CD4-positive, alpha-beta T cell treated with Interleukin-2 at 100 ng/mL for 4 hours (primary cell): Measurements from ENCODE around the gene TEX9.
"Not testable (repeated sequence)": the region's sequence is repeated elsewhere in the genome, so short reads cannot be mapped to it uniquely, and the experiment has no call there.

Source experiments
- DNase-seq: peaks from one replicate; pipeline ENCODE4 v3.0.0-alpha.2; 2020; ENCODE audit warnings: low spot score

TEX9 gene

DNA sequence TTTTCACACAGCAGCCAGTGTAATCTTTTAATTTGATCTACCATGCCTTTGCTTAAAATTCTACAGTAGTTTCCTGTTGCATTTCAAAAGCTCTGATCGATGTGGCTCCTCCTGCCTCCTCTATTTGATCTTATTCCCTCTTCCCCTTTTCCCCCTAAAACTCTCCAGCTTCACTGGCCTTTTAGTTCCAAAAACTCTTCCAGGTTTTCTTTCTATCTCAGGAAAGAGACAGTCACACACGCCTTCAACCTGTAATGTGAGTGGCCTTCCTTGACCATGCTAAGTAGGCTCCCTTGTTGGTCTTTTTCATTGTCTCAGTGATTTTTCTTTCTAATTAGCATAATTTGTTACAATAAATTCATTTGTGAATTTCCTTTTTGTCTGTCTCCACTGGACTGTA lies 985 bp downstream of the TEX9 start:
- DNase-seq = no peak

DNA sequence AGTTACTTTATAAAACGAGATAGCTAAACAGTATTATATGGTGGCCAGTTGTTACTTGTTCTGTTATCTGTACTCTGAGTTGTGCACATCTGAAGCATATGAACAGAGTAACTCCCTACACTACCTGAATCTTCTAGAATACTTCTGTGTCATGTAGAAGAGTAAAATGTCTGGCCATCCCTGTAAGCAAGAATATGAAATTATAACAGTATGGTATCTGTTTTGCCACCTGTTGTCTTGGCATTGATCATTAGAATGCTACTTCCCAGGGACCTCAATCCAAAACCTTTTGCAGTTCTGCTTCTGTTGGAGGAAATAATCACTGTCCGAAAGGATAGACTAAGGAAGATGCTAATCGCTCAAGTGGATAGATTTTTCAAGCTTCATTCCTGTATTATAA lies 1.9 kb downstream of the TEX9 start:
- DNase-seq = no peak

DNA sequence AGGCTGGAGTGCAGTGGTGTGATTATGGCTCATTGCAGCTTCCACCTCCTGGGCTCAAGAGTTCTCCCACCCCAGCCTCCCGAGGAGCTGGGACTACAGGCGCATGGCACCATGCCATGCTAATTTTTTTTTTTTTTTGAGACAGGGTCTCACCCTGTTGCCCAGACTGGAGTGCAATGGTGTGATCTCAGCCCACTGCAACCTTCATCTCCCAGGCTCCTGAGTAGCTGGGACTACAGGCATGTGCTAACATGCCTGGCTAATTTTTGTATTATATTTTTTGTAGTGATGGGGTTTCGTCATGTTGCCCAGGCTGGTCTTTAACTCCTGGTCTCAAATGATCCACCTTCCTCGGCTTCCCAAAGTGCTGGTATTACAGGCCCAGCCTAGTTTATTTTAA lies 4.0 kb downstream of the TEX9 start:
- DNase-seq = no peak

DNA sequence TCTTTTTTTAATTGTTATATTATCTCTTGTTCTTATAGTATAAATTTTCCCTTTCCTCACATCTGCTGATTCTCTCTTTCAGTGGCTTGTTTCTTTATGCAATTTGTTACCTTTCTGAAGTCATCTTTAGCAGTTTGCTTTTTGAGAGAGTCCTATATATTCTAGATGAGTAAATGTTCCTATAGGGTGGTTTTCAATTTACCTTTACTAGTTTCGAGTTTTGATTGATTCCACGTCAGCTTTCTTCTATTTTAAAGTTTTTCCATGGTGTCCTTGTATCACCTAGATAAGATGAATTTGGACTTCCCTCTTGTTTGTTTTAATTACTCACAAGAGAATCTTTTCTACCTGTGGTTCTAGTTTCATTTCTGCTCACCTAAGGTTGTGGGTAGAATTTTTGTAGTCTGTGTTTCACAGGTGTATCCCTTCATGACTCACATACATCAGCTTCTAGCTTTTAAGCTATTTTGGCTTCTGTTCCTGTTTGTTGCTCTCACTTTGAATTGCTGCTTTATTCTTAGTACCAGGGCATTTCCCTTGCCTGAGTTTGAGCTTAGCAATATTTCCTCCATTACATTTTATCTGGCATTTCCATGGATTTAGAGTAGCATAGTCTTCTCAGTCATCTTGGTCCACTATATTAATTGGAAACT lies 6.4 kb downstream of the TEX9 start:
- DNase-seq = no peak

DNA sequence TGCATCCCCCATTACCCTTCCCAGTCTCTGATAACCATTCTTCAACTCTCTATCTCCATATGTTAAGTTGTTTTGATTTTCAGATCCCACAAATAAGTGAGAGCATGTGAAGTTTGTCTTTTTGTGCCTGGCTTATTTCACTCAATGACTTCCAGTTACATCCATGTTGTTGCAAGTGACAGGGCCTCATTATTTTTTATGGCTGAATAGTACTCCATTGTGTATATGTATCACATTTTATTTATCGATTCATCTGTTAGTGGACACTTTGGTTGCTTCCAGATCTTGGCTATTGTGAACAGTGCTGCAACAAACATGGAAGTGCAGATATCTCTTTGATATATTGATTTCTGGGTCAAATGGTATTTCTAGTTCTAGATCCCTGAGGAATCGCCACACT lies 9.5 kb downstream of the TEX9 start:
- DNase-seq = not testable (repeated sequence)

DNA sequence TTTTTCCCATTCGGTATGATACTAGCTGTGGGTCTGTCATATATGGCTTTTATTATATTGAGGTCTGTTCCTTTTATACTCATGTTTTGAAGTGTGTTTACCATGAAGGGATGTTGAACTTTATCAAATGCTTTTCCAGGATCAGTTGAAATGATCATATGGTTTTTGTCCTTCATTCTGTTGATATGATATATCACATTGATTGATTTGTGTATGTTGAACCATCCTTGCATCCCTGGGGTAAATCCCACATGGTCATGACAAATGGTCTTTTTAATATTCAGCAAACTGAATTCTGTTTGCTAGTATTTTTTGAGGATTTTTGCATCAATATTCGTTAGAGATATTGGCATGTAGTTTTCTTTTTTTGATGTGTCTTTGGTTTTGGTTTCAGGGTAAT lies 12.6 kb downstream of the TEX9 start:
- not testable (repeated sequence) for DNase-seq

DNA sequence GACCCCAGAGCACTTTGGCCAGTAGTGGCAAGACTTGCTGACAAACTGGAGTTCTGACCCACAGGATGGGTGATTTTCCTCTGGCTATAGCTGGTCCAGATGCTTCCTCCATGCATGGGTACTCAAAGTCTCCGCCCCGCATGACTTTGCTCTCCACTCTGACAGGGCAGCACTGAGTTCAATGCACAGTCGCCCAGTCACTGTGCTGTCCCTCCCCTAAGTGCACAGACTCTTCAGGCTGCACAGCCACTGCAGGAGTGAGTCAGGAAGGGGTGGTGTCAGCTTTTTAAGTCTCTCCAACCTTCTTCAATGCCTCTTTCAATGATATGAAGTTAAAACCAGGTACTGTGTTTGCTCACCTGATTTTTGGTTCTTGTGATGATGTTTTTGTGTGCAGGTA lies 17.8 kb downstream of the TEX9 start:
- DNase-seq = no peak

DNA sequence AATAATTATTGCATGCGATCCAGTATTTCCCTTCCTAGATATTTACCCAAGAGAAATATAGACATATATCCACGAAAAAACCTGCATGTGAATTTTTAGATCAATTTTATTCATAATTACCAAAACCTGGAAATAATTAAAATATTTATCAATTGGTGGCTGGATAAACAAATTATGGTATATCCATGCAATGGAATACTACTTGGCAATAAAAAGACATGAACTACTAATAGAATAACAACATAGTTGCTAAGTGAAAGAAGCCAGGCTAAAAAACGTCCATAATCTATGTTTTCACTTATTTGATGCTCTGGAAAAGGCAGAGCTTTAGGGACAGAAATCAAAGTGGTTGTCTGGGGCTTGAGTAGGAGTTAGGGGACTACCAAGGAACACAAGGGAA lies 20.7 kb downstream of the TEX9 start:
- no peak for DNase-seq

DNA sequence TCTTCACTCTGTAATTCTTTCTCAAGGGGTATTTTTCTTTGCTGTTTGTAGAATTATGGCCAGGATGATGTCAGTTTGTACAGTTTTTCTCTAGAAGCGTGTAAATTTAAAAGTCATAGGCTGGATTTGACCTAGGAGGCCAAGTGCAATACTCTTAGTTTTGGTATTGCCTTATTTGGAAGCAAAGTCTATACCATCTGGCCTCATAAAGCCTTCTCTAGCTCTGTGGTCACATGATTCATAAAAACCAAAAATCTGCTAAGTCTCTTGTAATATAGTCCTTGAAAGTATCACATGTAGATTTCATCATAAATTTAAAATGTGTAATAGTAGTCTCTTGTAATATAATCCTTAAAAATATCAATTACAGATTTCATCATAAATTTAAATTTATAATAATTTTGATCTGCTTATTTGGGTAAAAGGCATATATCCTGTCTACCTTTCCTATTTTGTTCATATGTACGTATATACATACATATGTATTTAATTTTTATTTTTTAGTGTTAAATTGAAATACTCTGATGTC lies 25.6 kb downstream of the TEX9 start:
- DNase-seq = no peak

DNA sequence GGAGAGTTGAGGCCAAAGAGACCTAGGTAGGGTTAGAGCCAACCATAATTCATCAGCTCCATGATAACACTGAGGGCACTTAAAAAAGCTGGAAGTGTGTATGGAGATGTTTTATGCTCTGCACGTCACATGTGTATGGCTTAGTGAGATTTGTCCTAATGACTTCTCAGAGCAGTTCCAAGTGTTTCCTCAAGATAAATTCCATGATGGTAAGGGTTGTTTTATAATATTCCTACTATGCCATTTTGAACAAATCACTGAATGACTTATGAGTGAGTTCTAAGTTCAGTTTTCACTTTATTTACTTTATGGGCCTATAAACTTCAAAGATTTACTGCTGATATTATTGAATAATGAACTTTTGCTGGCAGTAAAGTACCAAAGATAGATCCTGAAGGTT lies 28.1 kb downstream of the TEX9 start:
- no peak for DNase-seq

DNA sequence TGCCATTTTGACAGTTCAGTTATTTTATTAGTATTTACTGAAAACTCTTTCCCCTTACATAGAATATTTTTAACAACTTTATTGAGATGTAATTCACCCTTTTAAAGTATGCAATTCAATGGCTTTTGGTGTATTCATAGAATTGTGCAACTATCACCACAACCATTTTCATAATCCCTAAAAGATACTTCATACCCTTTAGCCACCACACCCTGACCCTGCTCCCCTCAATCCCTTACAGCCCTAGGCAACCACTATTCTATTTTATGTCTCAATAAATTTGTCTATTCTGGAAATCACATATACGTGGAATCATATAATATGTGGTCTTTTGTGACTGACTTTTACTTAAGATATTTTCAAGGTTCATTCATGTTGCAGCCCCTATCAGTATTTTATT lies 29.7 kb downstream of the TEX9 start:
- DNase-seq = no peak

DNA sequence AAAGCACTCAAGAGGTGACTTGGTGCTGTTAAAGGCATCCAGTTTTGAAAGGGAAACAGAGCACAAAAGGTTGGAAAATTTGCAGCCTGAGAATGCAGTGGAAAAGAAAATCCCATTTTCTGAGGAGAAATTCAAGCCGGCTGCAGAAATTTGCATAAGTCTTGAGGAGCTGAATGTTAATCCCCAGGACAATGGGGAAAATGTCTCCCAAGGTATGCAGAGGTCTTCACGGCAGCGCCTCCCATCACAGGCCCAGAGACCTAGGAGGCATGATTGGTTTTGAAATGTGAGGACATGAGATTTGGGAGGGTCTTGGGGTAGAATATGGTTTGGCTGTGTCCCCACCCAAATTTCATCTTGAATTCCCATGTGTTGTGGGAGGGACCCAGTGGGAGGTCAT lies 32.1 kb downstream of the TEX9 start:
- not testable (repeated sequence) for DNase-seq

DNA sequence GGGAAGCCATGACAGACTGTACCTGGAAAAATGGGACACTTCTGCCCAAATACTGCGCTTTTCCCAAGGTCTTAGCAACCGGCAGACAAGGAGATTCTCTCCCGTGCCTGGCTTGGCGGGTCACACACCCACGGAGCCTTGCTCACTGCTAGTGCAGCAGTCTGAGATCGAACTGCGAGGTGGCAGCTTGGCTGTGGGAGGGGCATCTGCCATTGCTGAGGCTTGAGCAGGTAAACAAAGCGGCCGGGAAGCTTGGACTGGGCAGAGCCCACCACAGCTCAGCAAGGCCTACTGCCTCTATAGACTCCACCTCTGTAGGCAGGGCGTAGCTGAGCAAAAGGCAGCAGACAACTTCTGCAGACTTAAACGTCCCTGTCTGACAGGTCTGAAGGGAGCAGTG lies 34.0 kb downstream of the TEX9 start:
- DNase-seq = not testable (repeated sequence)

DNA sequence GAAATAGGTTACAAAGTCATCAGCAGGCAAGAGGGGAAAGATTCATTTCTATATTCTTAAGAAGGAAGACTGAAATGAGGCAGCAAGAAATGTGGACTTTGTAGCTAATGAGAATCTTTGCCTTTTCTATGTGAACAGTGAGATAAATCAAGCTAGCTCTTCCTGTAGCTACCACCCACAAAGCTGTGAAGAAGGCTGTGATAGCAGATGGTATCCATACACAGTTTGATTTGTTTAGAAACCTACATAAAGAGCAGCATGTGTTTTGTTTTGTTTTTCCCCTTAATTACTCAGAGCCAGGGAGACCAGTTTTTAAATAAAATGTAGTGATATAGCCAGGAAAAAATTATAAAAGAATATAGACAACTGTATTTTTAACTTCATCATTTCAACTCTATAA lies 45.5 kb downstream of the TEX9 start:
- no peak for DNase-seq

DNA sequence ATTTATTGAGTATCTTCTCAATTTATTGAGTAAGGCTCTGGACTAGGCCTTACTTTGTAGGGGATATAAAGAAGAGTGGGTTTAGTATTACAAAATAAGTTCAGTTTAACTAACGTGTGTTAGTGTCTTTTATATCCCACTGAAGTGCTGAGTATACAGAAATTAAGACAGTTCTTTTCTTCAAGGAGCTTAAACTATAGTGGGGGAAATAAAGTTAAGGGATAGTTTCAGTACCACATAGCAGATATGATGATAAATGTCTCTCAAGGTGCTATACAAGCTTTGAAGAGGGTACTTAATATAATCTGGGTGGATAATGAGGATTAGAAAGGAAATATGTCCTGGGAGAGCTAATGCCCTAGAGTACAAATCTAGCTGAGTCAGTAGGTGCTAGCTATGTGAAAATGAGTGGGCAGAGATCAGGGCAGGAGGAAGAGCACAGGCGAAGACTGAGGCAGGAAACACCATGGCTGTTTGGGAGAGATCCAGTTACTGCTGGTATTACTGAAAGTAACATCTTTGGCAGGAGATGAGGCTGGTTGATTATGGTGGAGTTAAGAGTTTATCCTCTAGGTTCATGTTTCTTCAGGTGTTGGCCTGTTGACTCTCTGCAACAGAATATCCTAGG lies 46.0 kb downstream of the TEX9 start:
- no peak for DNase-seq

DNA sequence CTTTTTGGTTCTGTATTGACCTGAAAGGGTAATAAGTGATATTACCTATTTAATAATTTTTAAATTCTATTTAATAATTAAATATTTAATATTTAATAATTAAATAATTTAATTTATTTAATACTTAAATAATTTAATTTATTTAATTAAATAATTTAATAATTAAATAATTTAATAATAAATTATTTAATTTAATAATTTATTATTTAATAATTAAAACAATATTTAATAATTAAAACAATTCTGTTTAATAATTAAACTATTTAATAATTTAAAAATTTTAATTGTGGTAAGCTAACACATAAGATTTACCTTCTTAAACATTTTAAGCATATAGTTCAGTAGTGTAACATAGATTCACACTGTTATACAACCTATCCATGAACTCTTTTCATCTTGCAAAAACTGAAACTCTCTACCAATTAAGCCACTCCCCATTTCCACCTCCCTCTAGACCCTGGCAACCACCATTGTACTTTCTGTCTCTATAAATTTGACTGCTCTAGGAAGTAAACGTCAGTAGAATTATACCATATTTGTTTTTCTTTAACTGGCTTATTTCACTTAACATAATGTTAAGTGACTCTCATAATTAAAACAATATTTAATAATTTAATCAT lies 48.0 kb downstream of the TEX9 start:
- not testable (repeated sequence) for DNase-seq

DNA sequence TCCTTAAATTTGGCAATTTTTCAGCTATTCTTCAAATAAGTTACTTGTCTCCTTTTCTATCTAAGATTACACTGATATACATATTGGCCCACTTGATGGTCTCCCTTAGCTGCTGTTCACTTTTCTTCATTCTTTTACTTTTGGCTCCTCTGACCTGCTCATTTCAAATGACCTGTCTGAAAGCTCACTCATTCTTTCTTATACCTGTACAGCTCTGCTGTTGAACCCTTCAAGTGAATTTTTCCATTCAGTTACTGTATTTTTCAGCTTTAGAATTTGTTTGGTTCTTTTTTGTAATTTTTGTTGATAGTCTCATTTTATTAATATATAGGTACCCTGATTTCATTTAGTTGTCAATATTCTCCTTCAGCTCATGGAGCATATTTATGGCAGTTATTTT lies 60.0 kb downstream of the TEX9 start:
- DNase-seq = no peak

DNA sequence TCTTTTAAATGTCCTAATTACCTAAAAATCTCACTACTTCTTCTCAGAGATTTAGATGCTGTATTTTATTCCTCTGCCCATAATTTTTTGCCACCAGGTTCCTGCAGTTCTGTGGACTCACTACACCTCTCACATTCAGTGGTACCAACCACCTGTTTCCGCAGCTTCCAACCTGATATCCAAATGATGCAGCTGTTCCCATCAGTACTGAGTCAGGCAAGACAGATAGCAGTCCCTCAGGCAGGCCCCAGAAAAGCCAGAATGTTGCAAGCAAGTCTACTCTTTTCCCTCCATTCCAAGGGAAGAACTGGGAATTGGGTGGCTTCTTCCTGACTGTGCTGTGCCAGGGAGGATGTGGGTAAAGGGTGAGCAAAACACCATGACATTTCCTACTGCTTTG lies 60.8 kb downstream of the TEX9 start:
- DNase-seq = no peak

DNA sequence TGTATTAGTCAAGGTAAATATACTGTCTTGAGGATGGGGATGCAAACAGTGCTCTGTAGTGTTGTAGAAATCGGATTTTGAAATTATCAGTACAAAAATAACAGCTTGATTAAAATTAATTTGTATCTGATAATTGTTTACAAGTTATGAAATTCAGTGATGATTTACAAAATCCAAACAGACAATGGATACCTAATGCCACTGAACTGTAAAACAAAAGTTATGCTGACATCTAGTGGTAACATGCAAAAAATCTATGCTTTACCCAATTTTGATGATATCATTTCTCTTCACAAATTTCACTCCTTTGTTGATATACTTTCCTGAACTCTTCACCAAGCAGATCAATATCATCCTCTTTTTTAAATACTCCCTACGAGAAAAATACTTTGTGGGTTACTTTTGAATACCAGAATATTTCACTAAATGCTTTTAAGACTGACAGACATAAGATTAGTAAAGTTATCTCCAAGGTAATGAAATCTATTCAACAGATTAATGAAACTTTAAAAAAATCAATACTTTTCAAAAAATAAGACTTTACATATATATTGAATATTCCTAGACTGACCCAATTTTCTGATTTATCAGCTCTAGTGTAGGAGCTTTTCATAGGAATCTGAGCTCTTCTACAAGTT lies 63.7 kb downstream of the TEX9 start:
- DNase-seq = peak; percentile 2

DNA sequence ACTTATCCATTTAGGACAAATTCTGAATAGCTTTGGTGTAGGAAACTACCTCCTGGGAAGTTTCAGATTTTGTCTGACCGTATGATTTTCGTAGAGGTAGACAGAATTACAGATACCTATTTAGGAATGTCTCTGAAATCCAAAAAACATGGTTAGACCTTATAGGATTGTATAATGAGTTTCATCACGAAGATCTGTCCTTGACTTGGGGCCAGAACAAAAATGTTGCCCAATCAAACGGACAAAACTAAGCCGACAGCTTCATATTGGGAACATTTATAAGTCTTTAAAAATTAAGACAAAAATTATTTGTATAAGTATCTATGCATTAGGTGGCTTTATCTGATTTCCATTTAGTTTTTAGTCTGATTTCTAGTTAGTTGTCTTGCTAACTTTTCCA lies 67.1 kb downstream of the TEX9 start:
- no peak for DNase-seq

DNA sequence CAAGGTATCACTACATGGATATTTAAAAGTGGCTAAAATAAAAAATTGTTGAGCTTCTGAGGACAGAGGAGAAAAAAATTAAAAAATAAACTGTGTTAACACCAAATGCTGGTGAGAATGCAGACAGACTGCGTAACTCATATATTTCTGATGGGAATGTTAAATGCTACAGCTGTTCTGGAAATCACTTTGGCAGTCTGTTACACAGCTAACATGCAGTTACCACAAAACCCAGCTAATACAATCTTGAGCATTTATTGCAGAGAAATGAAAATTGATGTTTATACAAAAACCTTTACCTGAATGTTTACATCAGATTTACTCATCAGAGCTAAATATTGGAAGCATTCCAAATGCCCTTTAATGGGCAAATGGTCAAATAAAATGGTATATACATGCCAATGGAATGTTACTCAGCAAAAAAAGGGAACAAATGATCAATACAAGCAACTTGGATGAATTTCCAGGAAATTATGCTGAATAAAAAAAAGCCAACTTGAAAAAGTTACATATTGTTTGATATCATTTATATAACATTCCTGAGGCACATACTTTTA lies 75.1 kb downstream of the TEX9 start:
- no peak for DNase-seq

DNA sequence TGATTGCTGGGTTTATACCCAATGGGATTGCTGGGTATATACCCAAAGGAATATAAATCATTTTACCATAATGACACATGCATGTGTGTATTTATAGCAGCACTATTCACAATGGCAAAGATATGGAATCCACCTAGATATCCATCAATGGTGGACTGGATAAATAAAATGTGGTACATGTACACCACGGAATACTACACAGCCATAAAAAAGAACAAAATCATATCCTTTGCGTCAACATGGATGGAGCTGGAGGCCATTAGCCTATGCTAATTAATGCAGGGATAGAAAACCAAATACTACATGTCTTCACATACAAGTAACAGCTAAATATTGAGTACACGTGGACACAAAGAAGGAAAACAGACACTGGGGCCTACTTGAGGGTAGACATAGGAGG lies 77.1 kb downstream of the TEX9 start:
- no peak for DNase-seq

DNA sequence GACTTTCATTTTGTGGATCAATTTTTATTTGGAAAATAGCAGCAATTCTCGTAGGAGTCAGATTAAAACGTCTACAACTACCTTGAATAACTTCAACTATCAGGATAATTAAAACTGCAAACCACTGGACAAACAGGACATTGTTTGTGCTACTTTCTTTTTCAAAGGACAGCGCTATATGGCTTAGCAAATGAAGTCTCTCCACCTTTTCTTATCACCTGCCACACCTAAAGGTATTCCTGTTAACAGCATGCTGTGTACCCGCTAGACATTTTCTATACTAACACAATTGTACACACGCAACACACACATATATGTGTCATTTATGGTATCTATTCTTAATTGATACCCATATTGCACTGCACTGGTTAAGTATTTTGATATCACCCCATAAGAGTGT lies 80.5 kb downstream of the TEX9 start:
- DNase-seq = no peak
